GM12878 (cell line): ENCODE results near the gene MAN1A1. TPM values are rescaled to one million over a fixed set of nuclear protein-coding genes. Genes with fewer than 3 reads are reported as not detected.
A peak's percentile ranks its signal among the peaks of the same experiment; 100 is the strongest.

ENCODE experiments used
- ATAC-seq: fragments of 200-7000 bp; cut with Tn5 transposase; 3 replicates; pipeline ENCODE4 v1.9.1; 2020; ENCODE audit warnings: mild to moderate bottlenecking, moderate library complexity
- BruUV-seq: library from RNA; stranded (reverse); fragments of 400-500 nt; replicated peaks from 2 replicates; lab custom pipeline; 2021; lab: Mats Ljungman, UMichigan
- CTCF ChIA-PET: fragments of 300-600 bp; sonication (Branson Sonifier 250); formaldehyde crosslinking; extraction: SDS; loops from one replicate; lab custom pipeline; 2021; ENCODE audit warnings: inconsistent platforms; lab: Yijun Ruan, JAX
- POLR2A ChIA-PET: fragments of 350-600 bp; formaldehyde crosslinking; extraction: SDS; loops from one replicate; lab custom pipeline; 2021; ENCODE audit warnings: inconsistent platforms; lab: Charles Lee
- RAD21 ChIA-PET: fragments of 300-600 bp; sonication (Branson Sonifier 250); formaldehyde crosslinking; loops from one replicate; lab custom pipeline; 2023; ENCODE audit warnings: antibody characterized with exemption; ENCODE audit not compliant: unreplicated experiment; lab: Charles Lee
- SMC1A ChIA-PET: fragments of 300-600 bp; sonication (Branson Sonifier 250); formaldehyde crosslinking; loops from one replicate; lab custom pipeline; 2023; ENCODE audit not compliant: unreplicated experiment, uncharacterized antibody; lab: Charles Lee
- DNase-seq: peaks from one replicate; pipeline ENCODE4 v3.0.0-alpha.2; 2011; ENCODE audit warnings: low read depth, low spot score
- FAIRE-seq: peaks from 3 replicates; lab custom pipeline; 2011; peaks lifted over from hg19 to GRCh38; lab: Jason Lieb, UNC
- H2AFZ ChIP-seq: 2 replicates; pipeline ENCODE4 v1.6.0; 2011; ENCODE audit warnings: low read depth, low read length, control low read depth; ENCODE audit not compliant: control insufficient read depth
- H3K27ac ChIP-seq: 2 replicates; pipeline ENCODE4 v1.5.1; 2011; ENCODE audit warnings: control low read depth; ENCODE audit not compliant: control insufficient read depth, insufficient read depth
- H3K27me3 ChIP-seq, 2 experiments: replicated peaks in 1 of 2; 2 replicates each; pipeline versions ENCODE4 v1.6.0 to v1.6.1; 2011; ENCODE audit warnings: low read length in 1 of 2; ENCODE audit not compliant: control insufficient read depth in 2 of 2, insufficient read depth in 2 of 2
- H3K36me3 ChIP-seq, 2 experiments: 2 replicates each; pipeline ENCODE4 v1.5.1; 2011; ENCODE audit warnings: low read length in 1 of 2; ENCODE audit not compliant: control insufficient read depth in 2 of 2, insufficient read depth in 2 of 2
- H3K4me1 ChIP-seq: 2 replicates; pipeline ENCODE4 v1.6.1; 2011; ENCODE audit warnings: mild to moderate bottlenecking, low read length, moderate library complexity, mixed read lengths; ENCODE audit not compliant: control insufficient read depth, insufficient read depth
- H3K4me2 ChIP-seq: 2 replicates; pipeline ENCODE4 v1.6.0; 2011; ENCODE audit warnings: control low read depth; ENCODE audit not compliant: control insufficient read depth, insufficient read depth
- H3K4me3 ChIP-seq: fragments of 200-600 bp; sonication (generic); 2 replicates; pipeline ENCODE4 v1.5.1; 2016
- H3K79me2 ChIP-seq: 2 replicates; pipeline ENCODE4 v1.6.0; 2011; ENCODE audit warnings: low read length; ENCODE audit not compliant: control insufficient read depth, insufficient read depth
- H3K9ac ChIP-seq: 2 replicates; pipeline ENCODE4 v1.8.0; 2011; ENCODE audit warnings: low read length, control low read depth, mixed read lengths; ENCODE audit not compliant: control insufficient read depth, insufficient read depth
- H3K9me3 ChIP-seq: replicated peaks from 3 replicates; pipeline ENCODE4 v1.5.1; 2011; ENCODE audit warnings: mild to moderate bottlenecking, low read length; ENCODE audit not compliant: control insufficient read depth, insufficient read depth
- H4K20me1 ChIP-seq: 2 replicates; pipeline ENCODE4 v1.6.0; 2011; ENCODE audit not compliant: control insufficient read depth, insufficient read depth
- CBX3 ChIP-seq: fragments of 200-600 bp; sonication (generic); IDR thresholded peaks from 2 replicates; pipeline ENCODE4 v1.6.1; 2016; ENCODE audit warnings: low read depth, borderline replicate concordance
- CEBPB ChIP-seq, 2 experiments: fragments of 150-350 bp in 1 of 2; IDR thresholded peaks; 2 replicates each; pipeline ENCODE4 v1.6.1; 2012 to 2014; ENCODE audit warnings: low read depth in 2 of 2, low read length in 2 of 2, borderline replicate concordance in 1 of 2, inconsistent platforms in 1 of 2
- CHD4 ChIP-seq: fragments of 200-600 bp; sonication (generic); IDR thresholded peaks from 2 replicates; pipeline ENCODE4 v1.6.1; 2016; ENCODE audit warnings: mild to moderate bottlenecking
- HDAC6 ChIP-seq: fragments of 200-600 bp; sonication (generic); IDR thresholded peaks from one replicate; pipeline ENCODE4 v1.8.0; 2017; ENCODE audit warnings: antibody characterized with exemption; ENCODE audit not compliant: unreplicated experiment
- IKZF2 ChIP-seq, 2 experiments: fragments of 450-650 bp; IDR thresholded peaks; 2 replicates each; pipeline ENCODE4 v1.6.1; 2017; ENCODE audit warnings: mild to moderate bottlenecking in 2 of 2, moderate library complexity in 2 of 2
- LARP7 ChIP-seq: fragments of 450-650 bp; IDR thresholded peaks from 2 replicates; pipeline ENCODE4 v1.6.1; 2017; ENCODE audit warnings: mild to moderate bottlenecking
- NRF1 ChIP-seq: conservative IDR thresholded peaks from 2 replicates; pipeline ENCODE4 v1.6.1; 2011; ENCODE audit warnings: mild to moderate bottlenecking, low read depth, low read length, improper control_type of control experiment
- PAX5 ChIP-seq: IDR thresholded peaks from 2 replicates; pipeline ENCODE4 v1.6.1; 2011; ENCODE audit warnings: low read depth, low read length, borderline replicate concordance
- RAD51 ChIP-seq: fragments of 450-650 bp; IDR thresholded peaks from 2 replicates; pipeline ENCODE4 v1.6.1; 2016; ENCODE audit warnings: moderate library complexity, mild to moderate bottlenecking, inconsistent platforms
- SPI1 ChIP-seq: IDR thresholded peaks from 2 replicates; pipeline ENCODE4 v1.6.1; 2011; ENCODE audit warnings: low read depth, mild to moderate bottlenecking, low read length, moderate library complexity, borderline replicate concordance; ENCODE audit not compliant: insufficient read depth
- ZBTB11 ChIP-seq: fragments of 450-650 bp; formaldehyde crosslinking; IDR thresholded peaks from 2 replicates; pipeline ENCODE4 v1.5.0; 2022; ENCODE audit warnings: mild to moderate bottlenecking, missing genetic modification characterization
- WGBS: methylation state at CpG from one replicate; pipeline ENCODE4 v1.1.6; 2016; ENCODE audit warnings: low lambda C conversion rate; ENCODE audit not compliant: insufficient replicate concordance, insufficient coverage; ENCODE audit errors: missing lambda C conversion rate; 5-methylcytosine and 5-hydroxymethylcytosine counted together
- in situ Hi-C: fragments of 300-500 bp; cut with MboI; formaldehyde crosslinking; loops from 9 replicates; pipeline ENCODE4 v1.14.3; 2018; ENCODE audit warnings: mixed read lengths
- intact Hi-C: fragments of 100-400 bp; cut with micrococcal nuclease; formaldehyde crosslinking; loops from one replicate; pipeline ENCODE4 v1.14.2; 2022; ENCODE audit not compliant: unreplicated experiment
- polyA plus RNA-seq, 11 experiments: library from polyadenylated mRNA; depleted of rRNA in 4 of 11; unstranded in 6 of 11; stranded (reverse) in 5 of 11; fragments of >200 nt; fragmentation: Nextera tagmentation in 4 of 11; fragmentation: Illumina TruSeq in 1 of 11; extraction: Ambion mirVana in 4 of 11; extraction: Trizol in 1 of 11; gene quantifications; 1 replicate in 1 of 11; 2 replicates in 10 of 11; pipeline versions ENCODE4 v1.2.1 to v1.2.3, GENCODE V29; 2011 to 2016; ENCODE audit warnings: inconsistent platforms in 2 of 11, missing spikeins in 2 of 11, low read depth in 1 of 11
- total RNA-seq, 4 experiments: library from RNA; depleted of rRNA in 3 of 4; stranded (reverse); fragments of >200 nt in 3 of 4; fragmentation: Illumina TruSeq in 1 of 4; extraction: Trizol in 1 of 4; gene quantifications; 2 replicates each; pipeline versions ENCODE4 v1.2.1 to v1.2.3, GENCODE V29; 2013 to 2021
- TF ChIP-seq, protein P1 (sequence below): IDR thresholded peaks from 2 replicates; pipeline ENCODE4 v1.6.1; 2012; ENCODE audit warnings: low read depth, low read length, improper control_type of control experiment
- TF ChIP-seq, protein P2 (sequence below): fragments of 450-650 bp; IDR thresholded peaks from 2 replicates; pipeline ENCODE4 v1.6.1; 2016; ENCODE audit warnings: mild to moderate bottlenecking, moderate library complexity, borderline replicate concordance

MAN1A1 gene
- total and polyA plus RNA-seq, 10 of the 15 experiments (the other 5 are each of a cell fraction or from before 2014, with no cell fraction given): 5.4 to 28.1 (median 19.5) TPM

DNA sequence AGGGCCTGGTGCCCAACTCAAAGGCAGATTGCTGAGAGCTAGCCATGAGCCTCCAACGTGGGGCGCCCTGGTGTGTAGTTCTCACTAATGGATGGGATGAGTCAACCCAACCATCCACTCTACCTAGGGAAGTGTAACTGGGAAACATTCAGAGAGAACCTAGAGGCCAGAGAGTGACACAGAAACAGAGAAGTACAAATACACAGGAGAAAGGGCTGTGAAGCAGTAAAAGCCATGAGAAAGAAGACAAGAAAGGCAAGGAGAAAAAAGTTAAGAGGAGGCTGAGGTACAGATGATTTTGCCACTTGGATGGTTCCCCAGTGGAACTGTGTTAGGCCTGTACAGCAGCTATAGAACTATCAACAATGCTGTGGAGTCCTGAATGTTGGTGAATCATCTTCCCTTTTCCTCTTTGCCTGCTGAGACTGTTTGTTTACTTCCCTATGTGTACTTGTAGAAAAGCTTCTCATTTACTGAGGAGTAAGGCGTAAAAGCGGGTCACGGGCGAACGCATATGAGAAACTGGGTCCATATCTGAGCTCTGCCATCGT lies 39.0 kb downstream of the MAN1A1 start:
- FAIRE-seq (no peak), DNase-seq (no peak), ATAC-seq (no peak)
- Histone ChIP-seq H3K36me3 (peaks cover 0 to 3% of the 10 kb centered on the region in 2 experiments; a peak in 2 of 4 replicates), H3K4me3 (no peak overlapping the region), H3K9me3 (no peaks in the 10 kb centered on the region), H3K27me3 (no peaks in the 10 kb centered on the region), H3K4me1 (peaks cover 24% of the 10 kb centered on the region), H3K27ac (no peak overlapping the region), H3K9ac (no peak overlapping the region), H3K79me2 (peaks cover 5% of the 10 kb centered on the region), H3K4me2 (no peak overlapping the region), H4K20me1 (no peaks in the 10 kb centered on the region), H2AFZ (no peak overlapping the region)
- no TSS peak for BruUV-seq
- intact Hi-C loops: loop anchor here (5.0 to 10.0 kb wide), 2 partner anchors 88 to 416 kb away; partner anchors contain the start of gene ASF1A
- in situ Hi-C loops: no loop called here
- ChIA-PET RAD21 (interaction anchor here (0.8 to 14.2 kb wide), 7 partner anchors 12 to 162 kb away, joined by 3 to 414 read pairs (median 6); no protein-coding TSS in a partner anchor), SMC1A (interaction anchor here (0.6 to 10.5 kb wide), 16 partner anchors 10 to 429 kb away, joined by 3 to 359 read pairs (median 3); no protein-coding TSS in a partner anchor), POLR2A (interaction anchor here (0.5 to 9.1 kb wide), 8 partner anchors 8 to 89 kb away, joined by 3 to 114 read pairs (median 8); no protein-coding TSS in a partner anchor), CTCF (interaction anchor here (0.8 to 7.1 kb wide), 11 partner anchors 9 to 181 kb away, joined by 3 to 62 read pairs (median 5); no protein-coding TSS in a partner anchor)
- WGBS: 83% methylated on average over 8 of the region's 8 CpGs
- TF ChIP-seq NRF1 (no peak), ZBTB11 (CRISPR knock-in tag) (no peak), CEBPB (IDR thresholded peaks at IDR 0.05; ENCODE audit: borderline replicate concordance in 1 of 2, low read depth in 2 of 2, low read length in 2 of 2) (no peak), LARP7 (no peak), IKZF2 (IDR thresholded peaks at IDR 0.05) (0 out of 4 replicates have a peak, but pooled peaks of 1 of the 2 experiments have one; percentile 22), CBX3 (no peak), HDAC6 (no peak), CHD4 (no peak), RAD51 (no peak), PAX5 (no peak), SPI1 (peak; percentile 32; the same call in 1 of the 2 replicates)
- TF ChIP-seq, protein P1, sequence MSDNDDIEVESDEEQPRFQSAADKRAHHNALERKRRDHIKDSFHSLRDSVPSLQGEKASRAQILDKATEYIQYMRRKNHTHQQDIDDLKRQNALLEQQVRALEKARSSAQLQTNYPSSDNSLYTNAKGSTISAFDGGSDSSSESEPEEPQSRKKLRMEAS: no peak
- TF ChIP-seq, protein P2, sequence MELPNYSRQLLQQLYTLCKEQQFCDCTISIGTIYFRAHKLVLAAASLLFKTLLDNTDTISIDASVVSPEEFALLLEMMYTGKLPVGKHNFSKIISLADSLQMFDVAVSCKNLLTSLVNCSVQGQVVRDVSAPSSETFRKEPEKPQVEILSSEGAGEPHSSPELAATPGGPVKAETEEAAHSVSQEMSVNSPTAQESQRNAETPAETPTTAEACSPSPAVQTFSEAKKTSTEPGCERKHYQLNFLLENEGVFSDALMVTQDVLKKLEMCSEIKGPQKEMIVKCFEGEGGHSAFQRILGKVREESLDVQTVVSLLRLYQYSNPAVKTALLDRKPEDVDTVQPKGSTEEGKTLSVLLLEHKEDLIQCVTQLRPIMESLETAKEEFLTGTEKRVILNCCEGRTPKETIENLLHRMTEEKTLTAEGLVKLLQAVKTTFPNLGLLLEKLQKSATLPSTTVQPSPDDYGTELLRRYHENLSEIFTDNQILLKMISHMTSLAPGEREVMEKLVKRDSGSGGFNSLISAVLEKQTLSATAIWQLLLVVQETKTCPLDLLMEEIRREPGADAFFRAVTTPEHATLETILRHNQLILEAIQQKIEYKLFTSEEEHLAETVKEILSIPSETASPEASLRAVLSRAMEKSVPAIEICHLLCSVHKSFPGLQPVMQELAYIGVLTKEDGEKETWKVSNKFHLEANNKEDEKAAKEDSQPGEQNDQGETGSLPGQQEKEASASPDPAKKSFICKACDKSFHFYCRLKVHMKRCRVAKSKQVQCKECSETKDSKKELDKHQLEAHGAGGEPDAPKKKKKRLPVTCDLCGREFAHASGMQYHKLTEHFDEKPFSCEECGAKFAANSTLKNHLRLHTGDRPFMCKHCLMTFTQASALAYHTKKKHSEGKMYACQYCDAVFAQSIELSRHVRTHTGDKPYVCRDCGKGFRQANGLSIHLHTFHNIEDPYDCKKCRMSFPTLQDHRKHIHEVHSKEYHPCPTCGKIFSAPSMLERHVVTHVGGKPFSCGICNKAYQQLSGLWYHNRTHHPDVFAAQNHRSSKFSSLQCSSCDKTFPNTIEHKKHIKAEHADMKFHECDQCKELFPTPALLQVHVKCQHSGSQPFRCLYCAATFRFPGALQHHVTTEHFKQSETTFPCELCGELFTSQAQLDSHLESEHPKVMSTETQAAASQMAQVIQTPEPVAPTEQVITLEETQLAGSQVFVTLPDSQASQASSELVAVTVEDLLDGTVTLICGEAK: no peak
